Lung microvascular endothelial cell (primary cell): ENCODE data around the gene UNK. TPM values are rescaled to one million over a fixed set of nuclear protein-coding genes. Genes with fewer than 3 reads are reported as not detected.
A peak's percentile ranks its signal among the peaks of the same experiment; 100 is the strongest.

Source experiments
- DNase-seq, 2 donors: peaks; one replicate each; pipeline versions ENCODE4 v3.0.0 to v3.0.0-alpha.2; 2010; ENCODE audit warnings: low read depth in 2 of 2
- total RNA-seq: library from RNA; depleted of rRNA; stranded (reverse); fragments of >200 nt; gene quantifications from 2 replicates; pipeline ENCODE4 v1.2.1, GENCODE V29; 2014

The UNK gene
- total RNA-seq, 1 donor from 2014 or later = 9.1 TPM

GRCh38 chr17:75819116-75819515 is 34.5 kb downstream of the UNK start:
- DNase-seq = peak in 1 of 2 donors; percentile 27

GRCh38 chr17:75819678-75820077 is 35.1 kb downstream of the UNK start:
- no peak for DNase-seq

GRCh38 chr17:75820094-75821080 is 35.8 kb downstream of the UNK start:
- DNase-seq = no peak

- no peak for DNase-seq
These were observed 36.9 kb downstream of the UNK start for GRCh38 chr17:75821552-75821951.

GRCh38 chr17:75822119-75822799 is 37.7 kb downstream of the UNK start:
- DNase-seq = no peak

GRCh38 chr17:75822800-75823166 is 38.2 kb downstream of the UNK start:
- no peak for DNase-seq

- no peak for DNase-seq
These were observed 38.8 kb downstream of the UNK start for GRCh38 chr17:75823257-75824041.

- no peak for DNase-seq
These were observed 39.5 kb downstream of the UNK start for GRCh38 chr17:75824050-75824552.

- no peak for DNase-seq
These were observed 40.1 kb downstream of the UNK start for GRCh38 chr17:75824666-75825065.

- no peak for DNase-seq
These were observed 40.5 kb downstream of the UNK start for GRCh38 chr17:75825149-75825552.

GRCh38 chr17:75825748-75826370 is 41.3 kb downstream of the UNK start:
- no peak for DNase-seq

GRCh38 chr17:75826561-75827307 is 42.1 kb downstream of the UNK start:
- peak in 1 of 2 donors; percentile 67 for DNase-seq

- peak; percentile 63 to 93 for DNase-seq
These were observed 42.9 kb downstream of the UNK start for GRCh38 chr17:75827308-75828075.

- no peak for DNase-seq
These were observed 43.4 kb downstream of the UNK start for GRCh38 chr17:75828076-75828400.

GRCh38 chr17:75828741-75829140 is 44.1 kb downstream of the UNK start:
- no peak for DNase-seq

GRCh38 chr17:75829747-75830146 is 45.1 kb downstream of the UNK start:
- no peak for DNase-seq

- DNase-seq = peak in 1 of 2 donors; percentile 36
These were observed 45.8 kb downstream of the UNK start for GRCh38 chr17:75830164-75831031.

GRCh38 chr17:75831032-75831571 is 46.5 kb downstream of the UNK start:
- no peak for DNase-seq
